ENCODE results near the gene OPA3.

DNA sequence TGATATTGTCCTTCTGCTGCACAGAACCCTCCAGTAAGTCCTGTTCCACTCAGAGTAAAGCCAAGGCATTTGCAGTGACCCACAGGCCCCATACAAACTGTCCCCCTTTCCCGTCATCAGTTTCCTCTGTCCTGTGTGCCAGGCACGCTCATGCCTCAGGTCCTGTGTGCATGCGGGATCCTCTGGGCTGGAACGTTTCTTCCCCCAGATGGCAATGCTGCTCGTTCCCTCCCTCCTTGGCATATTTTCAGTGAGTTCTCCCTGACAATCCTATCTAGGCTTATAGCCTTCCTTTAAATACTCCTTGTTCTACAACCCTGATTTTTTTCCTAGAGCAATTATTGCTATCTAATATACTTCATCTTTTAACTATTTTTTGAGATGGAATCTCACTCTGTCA lies 5.7 kb downstream of the OPA3 start:
- TF ChIP-seq POLR2A (IDR thresholded peaks at IDR 0.05), result no peak
- TF ChIP-seq, protein P1, sequence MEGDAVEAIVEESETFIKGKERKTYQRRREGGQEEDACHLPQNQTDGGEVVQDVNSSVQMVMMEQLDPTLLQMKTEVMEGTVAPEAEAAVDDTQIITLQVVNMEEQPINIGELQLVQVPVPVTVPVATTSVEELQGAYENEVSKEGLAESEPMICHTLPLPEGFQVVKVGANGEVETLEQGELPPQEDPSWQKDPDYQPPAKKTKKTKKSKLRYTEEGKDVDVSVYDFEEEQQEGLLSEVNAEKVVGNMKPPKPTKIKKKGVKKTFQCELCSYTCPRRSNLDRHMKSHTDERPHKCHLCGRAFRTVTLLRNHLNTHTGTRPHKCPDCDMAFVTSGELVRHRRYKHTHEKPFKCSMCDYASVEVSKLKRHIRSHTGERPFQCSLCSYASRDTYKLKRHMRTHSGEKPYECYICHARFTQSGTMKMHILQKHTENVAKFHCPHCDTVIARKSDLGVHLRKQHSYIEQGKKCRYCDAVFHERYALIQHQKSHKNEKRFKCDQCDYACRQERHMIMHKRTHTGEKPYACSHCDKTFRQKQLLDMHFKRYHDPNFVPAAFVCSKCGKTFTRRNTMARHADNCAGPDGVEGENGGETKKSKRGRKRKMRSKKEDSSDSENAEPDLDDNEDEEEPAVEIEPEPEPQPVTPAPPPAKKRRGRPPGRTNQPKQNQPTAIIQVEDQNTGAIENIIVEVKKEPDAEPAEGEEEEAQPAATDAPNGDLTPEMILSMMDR (IDR thresholded peaks at IDR 0.05), result no peak

Measured in adrenal gland (tissue), 5 donors.